Choroid plexus epithelial cell (primary cell): ENCODE data around the gene STOML3.
A peak's percentile ranks its signal among the peaks of the same experiment; 100 is the strongest.
"Not testable (repeated sequence)": the region's sequence is repeated elsewhere in the genome, so short reads cannot be mapped to it uniquely, and the experiment has no call there.

Experiments
- DNase-seq: peaks from one replicate; pipeline ENCODE4 v3.0.0-alpha.2; 2010; ENCODE audit warnings: low read depth
- H3K4me3 ChIP-seq: 2 replicates; pipeline ENCODE4 v1.5.1; 2011; ENCODE audit warnings: low read depth, mild to moderate bottlenecking, control low read depth, low read length, moderate library complexity
- CTCF ChIP-seq: conservative IDR thresholded peaks from 2 replicates; pipeline ENCODE4 v1.5.1; 2011; ENCODE audit warnings: low read depth, mild to moderate bottlenecking, control low read depth, inconsistent platforms, low read length, moderate library complexity

STOML3 gene

GRCh38 chr13:39023316-39023715 is 32.7 kb upstream of the STOML3 start:
- TF ChIP-seq CTCF: no peak
- DNase-seq: peak; percentile 50

GRCh38 chr13:39020853-39021462 is 30.3 kb upstream of the STOML3 start:
- DNase-seq: no peak
- no peak overlapping the region for H3K4me3 ChIP-seq
- TF ChIP-seq CTCF: no peak

More at GRCh38 chr13:39023316-39023715, 32.7 kb upstream of the STOML3 start:
- no peak overlapping the region for H3K4me3 ChIP-seq

- peak; percentile 74 for DNase-seq
- peak; percentile 78 for TF ChIP-seq CTCF
- H3K4me3 ChIP-seq: no peak overlapping the region
These were observed 26.2 kb upstream of the STOML3 start for GRCh38 chr13:39016787-39017186.

GRCh38 chr13:39016087-39016486 is 25.5 kb upstream of the STOML3 start:
- no peak for TF ChIP-seq CTCF
- no peak for DNase-seq

GRCh38 chr13:39013462-39013861 is 22.8 kb upstream of the STOML3 start:
- DNase-seq: no peak
- no peak overlapping the region for H3K4me3 ChIP-seq
- TF ChIP-seq CTCF: no peak

More at GRCh38 chr13:39016087-39016486, 25.5 kb upstream of the STOML3 start:
- no peak overlapping the region for H3K4me3 ChIP-seq

GRCh38 chr13:39012608-39013007 is 22.0 kb upstream of the STOML3 start:
- TF ChIP-seq CTCF: no peak
- DNase-seq: no peak
- no peak overlapping the region for H3K4me3 ChIP-seq

GRCh38 chr13:39006371-39007111 is 15.9 kb upstream of the STOML3 start:
- H3K4me3 ChIP-seq, DNase-seq: not testable (repeated sequence)
